HG03097 (cell line): ENCODE results near the gene ANKDD1A.

ENCODE experiments used
- ATAC-seq: cut with Tn5 transposase; IDR thresholded peaks from one replicate; pipeline ENCODE4 v1.9.1; 2021; ENCODE audit not compliant: unreplicated experiment, low FRiP score

The ANKDD1A gene

DNA sequence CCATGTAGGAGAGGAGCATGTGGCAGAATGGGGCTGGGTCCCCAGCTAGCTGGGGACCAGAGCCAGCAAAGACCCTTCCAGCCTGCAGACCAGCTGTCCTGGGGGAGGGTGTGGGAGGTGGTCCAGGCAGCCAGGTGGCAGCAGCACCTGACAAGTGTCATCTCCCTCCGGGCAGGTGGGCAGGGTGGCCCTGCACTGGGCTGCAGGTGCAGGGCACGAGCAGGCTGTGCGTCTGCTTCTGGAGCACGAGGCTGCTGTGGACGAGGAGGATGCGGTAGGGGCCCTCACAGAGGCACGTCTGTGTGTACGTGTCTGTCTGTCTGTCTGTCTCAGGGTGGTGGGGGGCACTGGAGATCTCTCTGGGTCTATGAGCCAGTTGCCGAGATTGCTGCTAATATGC, 5.5 kb downstream of the ANKDD1A start:
- no peak for ATAC-seq

DNA sequence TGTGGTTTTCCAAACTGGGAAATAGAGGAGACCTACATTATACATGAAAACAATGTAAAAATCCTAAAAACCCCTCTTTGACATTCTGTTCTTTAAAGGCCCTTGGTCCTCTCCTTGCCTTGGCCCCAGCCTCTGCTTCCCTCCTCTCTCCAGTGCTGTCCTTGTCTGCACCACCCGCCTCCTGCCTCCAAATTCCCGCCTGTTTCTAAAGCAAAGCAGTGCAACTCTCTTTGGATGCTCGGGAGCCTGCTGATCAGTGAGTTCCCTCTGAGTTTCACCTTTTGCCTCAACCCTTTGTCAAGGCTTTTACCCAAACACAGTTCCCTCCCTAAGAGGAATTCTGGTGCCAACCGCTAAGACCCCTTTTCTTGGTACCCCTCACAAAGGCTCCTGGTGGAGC, 8.0 kb downstream of the ANKDD1A start:
- ATAC-seq, result no peak

DNA sequence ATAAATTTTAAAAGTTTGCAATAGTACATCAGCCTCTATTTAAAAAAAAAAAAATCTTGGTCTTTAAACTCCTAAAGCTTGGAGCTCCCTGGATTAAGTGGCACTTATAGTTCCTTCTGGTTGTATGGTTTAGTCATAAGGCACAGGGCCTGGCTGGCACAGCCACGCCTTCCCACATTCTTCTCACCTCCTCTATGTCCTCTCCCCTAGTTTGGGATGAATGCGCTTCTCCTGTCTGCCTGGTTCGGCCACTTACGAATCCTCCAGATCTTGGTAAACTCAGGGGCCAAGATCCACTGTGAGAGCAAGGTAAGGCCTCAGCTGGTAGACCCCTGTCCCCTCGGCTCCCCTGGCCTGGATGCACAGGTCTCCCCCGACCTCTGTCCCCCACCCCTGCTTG, 10.0 kb downstream of the ANKDD1A start:
- ATAC-seq, result no peak

DNA sequence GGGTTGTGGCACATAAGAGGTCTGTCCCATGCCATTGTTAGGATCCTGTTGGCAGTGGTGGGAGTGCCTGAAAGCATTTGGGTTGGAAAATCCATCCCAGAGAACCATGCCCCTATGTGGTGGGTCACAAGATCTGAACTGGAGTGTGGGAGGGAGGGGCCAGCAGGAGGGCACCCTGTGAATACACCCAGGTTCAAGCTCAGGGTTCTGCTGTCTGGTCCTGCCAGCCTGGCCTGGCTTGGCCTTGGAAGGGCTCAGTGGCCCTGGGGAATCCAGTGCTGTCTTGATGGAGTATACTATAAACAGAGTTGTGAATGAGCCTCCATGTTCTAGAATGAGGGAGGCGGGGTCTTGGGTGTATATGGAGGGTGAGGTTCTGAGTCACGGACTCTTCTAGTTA, 11.8 kb downstream of the ANKDD1A start:
- no peak for ATAC-seq

DNA sequence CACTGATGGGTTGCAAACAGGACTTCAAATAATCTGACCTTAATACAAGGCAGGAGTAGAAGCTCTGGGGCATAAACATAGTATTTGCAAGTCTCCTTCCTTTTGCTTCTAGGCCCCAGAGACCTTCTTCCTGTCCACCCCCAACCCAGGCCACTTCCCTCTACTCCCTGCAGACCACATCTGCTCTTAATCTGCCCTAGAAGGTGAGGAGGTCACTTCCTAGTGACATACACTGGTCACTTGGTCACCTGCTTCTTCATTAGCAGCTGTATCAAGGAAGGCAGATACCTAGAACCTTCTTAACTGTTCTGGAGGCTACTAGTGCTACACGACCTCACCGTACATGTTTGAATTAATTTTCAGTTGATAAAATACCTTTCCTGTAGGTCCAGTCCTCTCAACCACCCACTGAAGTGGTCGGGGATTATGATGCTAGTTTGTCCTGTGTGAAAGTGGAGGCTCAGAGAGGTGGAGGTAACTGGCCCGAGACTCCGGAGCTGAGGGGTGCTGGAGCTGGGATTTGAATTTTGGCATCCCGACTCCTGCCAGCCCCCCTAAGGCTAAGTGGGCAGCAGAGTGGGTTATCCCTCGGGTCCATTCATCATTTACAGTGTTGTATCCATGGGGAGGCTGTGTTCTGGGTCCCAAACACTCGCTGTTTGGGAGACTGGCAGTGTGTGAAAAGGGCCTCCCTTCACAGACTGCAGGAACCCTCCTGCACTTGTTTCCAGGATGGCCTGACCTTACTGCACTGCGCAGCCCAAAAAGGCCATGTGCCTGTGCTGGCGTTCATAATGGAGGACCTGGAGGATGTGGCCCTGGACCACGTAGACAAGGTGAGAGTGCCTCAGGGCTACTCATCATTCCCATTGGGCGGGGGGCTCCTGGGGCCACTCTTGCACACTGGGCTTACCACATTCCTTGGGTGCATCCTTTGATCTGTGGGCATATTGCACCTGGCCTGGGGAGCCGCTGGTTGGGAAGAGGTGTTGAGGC, 13.9 kb downstream of the ANKDD1A start:
- ATAC-seq, result no peak

DNA sequence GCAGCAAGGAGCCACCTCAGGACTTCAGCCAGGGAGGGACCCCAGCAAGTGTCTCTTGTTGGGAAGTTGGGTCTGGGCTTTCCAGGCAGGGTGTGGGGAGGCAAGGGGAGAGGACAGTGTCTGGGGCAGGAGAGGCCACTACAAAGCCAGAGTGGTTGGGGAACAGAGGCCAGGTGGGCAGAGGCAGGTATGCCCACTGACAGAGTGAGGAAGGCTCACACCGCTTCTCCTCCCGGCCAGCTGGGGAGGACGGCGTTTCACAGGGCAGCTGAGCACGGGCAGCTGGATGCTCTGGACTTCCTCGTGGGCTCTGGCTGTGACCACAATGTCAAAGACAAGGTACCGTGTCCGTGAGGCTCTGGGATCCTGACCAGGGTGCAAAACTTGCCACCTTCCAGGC, 15.0 kb downstream of the ANKDD1A start:
- ATAC-seq, result no peak

DNA sequence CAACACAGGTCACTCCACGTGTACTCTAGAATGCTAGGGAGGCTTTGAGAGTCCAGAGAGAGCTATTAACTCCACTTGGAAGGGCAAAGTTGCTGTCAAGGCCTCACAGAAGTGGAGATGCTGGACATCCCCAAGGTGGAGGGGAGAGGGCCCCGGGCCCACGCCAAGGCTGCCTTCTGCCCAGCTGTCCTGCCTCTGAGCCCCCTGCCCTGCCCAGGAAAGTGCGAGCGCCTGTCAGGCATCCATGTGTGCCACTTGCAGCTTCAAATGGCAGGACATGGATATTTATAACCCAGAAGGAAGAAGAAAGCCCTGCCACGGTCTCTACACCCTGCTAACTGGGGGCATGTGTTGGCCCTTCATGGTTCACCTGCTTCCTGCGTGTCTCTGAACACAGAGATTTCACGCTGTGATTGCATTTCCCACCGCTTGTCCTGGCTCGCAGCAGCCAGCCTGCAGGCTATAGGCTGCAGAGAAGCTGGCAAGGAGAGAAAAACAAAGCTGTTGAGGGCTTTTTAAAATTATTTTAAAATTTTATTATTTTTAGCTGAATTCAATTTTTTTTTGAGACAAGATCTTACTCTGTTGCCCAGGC, 17.0 kb downstream of the ANKDD1A start:
- ATAC-seq, result no peak

DNA sequence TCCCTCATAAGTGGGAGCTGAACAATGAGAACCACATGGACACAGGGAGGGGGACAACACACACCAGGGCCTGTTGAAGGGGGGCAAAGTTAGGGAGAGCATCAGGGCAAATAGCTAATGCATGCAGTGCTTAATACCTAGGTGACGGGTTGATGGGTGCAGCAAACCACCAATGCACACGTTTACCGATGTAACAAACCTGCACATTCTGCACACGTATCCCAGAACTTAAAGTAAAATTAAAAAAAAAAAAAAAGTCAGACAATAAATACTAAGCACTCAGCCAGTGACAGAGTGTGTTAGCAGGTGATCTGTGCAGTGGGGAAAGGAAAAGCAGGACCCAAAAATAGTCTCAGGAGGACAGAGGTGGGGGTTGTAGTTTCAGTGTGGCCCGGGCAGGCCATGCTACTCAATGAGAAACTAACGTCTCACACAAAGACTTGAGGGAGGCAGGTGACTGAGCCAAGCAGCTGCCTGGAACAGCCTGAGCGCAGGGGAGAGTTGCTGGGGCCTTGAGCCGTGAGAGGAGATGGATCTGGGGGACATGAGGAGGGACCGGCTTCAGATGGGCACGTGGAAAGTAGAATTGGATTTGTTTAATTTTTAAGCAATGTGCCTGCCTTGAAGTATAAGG, 18.4 kb downstream of the ANKDD1A start:
- no peak for ATAC-seq

DNA sequence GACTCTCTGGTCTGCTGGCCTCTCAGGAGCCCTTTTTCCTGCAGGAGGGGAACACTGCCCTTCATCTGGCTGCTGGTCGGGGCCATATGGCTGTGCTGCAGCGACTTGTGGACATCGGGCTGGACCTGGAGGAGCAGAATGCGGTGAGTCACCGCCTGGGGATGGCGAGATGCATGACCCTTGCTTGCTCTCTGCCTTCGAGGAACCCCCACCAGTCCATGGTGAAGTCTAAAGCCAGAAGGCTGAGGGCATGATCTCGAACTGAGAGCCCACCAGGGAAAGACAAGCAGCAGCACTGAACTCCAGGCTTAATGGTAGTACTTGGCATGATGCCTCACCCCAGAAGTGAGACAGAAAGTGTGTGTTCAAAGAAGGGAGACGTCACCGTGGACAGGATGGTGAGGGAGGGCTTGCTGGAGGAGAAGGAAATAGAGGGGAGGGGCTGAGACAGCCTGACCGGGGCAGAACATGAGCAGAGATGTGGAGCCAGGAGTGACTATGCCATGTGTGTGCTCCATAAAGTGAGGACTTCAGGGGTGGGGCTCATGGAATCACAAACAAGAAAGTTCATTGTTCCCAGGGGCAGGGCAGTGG, 19.2 kb downstream of the ANKDD1A start:
- ATAC-seq, result no peak

DNA sequence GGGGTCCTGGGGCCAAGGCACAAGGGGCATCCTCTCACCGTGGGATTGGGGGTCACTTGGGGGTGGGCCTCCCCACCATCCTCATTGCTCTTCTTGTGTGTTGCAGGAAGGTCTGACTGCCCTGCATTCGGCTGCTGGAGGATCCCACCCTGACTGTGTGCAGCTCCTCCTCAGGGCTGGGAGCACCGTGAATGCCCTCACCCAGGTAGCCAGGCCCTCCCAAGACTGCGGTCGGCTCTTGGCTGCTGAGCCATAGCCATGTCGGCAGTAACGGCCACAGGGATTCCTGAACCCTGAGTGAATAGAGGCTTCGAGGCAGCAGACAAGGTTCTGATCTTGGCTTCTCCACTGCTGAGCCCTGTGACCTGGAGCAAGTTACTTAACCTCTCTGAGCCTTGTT, 19.7 kb downstream of the ANKDD1A start:
- no peak for ATAC-seq

DNA sequence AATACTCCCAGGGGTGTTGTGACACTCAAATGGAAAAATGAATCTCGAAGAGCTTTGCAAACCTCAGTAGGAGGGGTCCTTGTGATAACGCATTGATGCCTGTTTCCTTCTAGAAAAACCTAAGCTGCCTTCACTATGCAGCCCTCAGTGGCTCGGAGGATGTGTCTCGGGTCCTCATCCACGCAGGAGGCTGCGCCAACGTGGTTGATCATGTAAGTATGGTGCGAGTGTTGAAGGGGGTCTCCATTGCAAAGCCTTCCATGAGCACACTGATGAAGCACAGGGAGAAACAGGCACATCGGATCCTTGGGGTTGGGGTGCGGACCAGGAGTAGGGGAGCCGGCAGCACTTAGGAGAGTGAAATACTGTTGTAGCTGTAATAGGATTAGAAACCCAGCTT, 22.3 kb downstream of the ANKDD1A start:
- no peak for ATAC-seq

DNA sequence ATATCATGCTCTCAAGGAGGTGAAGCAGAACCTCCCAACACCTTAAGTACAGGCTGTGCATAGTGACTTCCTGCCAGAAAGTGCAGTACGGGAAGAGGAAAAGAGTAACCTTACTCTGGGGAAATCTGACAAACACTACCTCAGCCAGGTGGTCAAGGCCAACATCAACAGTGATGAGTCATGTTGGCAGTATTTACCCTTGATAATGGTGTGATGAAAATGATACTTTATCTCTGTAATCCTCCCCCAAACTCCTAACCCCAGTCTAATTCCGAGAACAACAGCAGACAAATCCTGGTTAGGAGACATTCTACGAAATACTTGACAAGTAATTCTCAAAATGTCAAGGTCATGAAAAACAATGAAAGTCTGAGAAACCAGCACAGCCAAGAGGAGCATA, 26.5 kb downstream of the ANKDD1A start:
- ATAC-seq, result no peak

DNA sequence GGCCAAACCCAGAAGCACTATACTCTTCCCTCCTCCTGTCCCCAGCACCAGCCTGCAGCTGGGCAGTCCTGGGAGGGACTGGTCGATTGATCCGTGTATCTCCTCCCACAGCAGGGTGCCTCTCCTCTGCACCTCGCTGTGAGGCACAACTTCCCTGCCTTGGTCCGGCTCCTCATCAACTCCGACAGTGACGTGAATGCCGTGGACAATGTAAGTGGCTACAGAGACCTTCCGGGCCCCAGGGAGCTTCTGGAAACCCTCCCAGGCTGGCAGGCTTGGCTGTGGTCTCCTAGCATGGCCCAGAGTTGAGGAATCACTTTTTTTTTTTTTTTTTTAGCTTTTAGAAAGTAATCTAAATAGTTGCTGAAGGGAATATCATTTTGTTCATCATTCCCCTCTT, 30.7 kb downstream of the ANKDD1A start:
- ATAC-seq, result no peak

DNA sequence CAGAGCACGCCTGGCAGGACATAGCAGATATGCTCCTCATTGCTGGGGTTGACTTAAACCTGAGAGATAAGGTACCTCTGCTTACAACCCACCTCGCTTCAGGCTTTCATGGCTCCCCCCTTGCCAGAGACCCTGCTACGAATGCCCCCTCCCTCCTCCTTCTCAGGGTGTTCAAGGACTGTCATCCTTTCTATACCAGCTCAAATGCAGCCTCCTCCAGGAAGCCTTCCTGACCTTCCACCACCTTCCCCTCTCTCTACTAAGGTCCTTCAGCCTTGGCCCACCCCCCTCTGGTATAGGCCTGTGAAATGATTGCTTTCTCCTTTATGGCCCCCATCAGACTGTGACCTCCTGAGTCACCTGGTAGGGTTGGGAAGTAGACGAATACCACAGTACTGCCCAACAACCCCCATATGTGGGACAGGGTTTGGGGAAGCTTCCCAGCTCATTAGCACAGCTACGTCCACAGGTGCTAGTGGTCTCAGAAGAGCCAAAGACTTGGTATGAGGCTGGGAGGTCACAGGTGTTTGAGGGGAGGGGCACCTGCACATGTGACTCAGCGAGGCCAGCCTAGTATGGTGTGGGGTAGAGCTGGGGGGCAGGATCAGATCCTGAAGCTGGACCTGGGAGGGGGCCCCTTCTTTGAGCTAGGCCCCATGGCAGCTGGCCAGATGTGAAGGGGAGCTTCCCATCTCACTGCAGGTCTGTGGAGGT, 32.0 kb downstream of the ANKDD1A start:
- no peak for ATAC-seq

DNA sequence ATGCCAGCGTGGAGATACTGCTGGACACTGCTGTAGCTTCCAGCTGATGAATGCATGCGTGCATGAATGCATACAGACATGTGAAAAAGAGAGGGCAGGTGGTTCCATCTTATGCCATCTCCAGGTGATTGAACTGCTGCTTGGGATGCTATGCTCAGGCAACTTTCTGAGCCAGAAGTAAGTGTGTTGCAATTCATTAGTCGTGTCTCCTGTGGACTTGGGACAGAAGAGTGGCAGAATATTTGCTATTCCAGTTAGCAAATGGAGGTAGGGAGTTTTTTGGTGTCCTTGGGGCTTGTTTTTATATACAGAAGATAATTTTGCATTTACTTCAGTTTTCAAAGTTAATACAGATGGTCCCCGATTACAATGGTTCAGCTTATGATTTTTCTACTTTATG, 33.3 kb downstream of the ANKDD1A start:
- no peak for ATAC-seq

DNA sequence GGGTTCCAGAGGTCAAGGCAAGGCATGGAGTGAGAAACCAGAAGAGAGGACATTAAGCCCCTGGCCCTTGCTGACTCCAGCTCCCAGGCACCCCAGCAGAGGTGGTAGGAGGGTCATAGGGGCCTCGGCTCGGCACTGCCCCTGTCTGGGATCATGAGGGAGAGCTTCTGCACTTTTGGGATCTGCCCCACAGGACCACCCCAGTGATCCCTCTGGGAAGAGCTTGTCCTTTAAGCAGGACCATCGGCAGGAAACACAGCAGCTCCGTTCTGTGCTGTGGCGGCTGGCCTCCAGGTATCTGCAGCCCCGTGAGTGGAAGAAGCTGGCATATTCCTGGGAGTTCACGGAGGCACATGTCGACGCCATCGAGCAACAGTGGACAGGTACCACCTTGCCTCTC, 35.5 kb downstream of the ANKDD1A start:
- ATAC-seq, result no peak

DNA sequence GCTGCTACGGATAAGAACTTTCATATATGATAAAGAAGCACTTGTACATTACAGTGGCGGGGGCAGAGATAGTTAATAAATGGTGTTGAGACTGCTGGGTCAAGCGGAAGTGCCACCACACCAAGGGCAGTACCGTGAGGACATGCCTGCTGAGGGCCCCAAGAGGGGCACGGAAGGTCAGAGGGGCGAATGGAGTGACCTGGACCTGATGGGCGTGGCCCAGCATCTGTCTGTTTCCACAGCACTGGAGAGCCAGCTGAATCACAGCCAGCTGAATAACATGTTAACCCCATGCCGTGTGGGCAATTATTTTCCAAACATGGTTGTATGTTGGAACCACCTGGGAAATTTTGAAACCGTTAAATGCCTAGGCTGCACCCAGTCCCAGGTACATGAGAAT, 37.2 kb downstream of the ANKDD1A start:
- ATAC-seq, result no peak

DNA sequence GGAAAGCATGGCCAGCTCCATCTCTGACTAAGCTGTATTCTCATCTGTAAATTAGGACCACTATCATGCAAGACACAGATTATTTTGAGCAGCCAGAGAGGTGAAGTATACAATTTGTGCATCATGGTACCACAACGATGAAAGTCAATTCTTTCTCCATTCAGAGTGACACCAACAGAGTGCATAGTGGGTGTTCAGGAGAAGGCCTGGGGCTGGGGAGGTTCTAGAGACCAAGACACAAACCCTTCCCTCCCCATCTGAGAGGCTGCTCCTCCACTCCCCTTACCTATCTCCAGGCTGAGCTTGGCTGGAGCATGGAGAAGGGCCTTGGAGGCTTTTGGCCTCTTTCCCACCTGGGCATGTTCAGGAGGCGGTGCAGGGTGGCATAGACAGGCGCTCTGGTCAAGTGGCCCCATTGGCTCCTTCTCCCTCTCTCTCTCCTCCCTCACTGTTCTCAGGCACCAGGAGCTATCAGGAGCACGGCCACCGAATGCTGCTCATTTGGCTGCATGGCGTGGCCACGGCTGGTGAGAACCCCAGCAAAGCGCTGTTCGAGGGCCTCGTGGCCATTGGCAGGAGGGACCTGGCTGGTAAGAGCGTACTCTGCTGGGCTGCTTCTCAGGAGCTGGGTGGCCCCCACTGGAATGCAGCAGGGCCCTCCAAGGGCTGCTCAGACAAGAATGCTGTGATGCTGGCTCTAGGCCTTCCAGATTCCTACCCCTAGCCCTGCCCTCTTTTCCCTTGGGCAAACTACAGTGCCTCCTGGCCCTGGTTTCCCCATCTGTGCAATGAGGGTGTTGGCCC, 37.9 kb downstream of the ANKDD1A start:
- ATAC-seq, result no peak

DNA sequence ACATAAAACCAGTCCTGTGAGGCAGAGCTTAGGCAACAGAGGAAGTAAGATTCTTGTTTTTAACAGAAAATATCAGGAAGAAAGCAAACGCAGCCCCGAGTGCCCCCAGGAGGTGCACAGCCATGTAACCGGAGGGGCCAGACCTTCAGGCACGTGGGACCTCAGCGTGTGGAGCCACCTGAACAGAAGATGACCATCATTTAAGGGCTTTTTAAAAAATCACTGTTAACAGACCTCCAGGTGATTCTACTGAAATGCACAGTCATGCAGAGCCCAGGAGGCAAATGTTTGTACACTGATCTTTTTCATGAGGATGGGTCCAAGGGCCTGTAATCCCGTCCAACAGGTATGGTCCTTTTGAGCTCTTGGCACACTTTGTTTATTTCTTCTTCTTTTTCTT, 39.2 kb downstream of the ANKDD1A start:
- ATAC-seq, result no peak
